Smooth muscle cell (in vitro differentiated cells): Measurements from ENCODE around the gene TRIM44. TPM values are rescaled to one million over a fixed set of nuclear protein-coding genes. Genes with fewer than 3 reads are reported as not detected.

ENCODE experiments used
- DNase-seq: peaks from one replicate; lab custom pipeline; 2025; ENCODE audit not compliant: unreplicated experiment; lab: John Stamatoyannopoulos, UW
- H2AFZ ChIP-seq: fragments of 200-600 bp; sonication (generic); 2 replicates; pipeline ENCODE4 v1.6.0; 2016; ENCODE audit warnings: antibody characterized with exemption, low read depth, mild to moderate bottlenecking
- H3F3A ChIP-seq: fragments of 200-600 bp; sonication (generic); 2 replicates; pipeline ENCODE4 v1.6.0; 2017; ENCODE audit warnings: antibody characterized with exemption, low read depth
- H3K27ac ChIP-seq: fragments of 200-600 bp; sonication (generic); 2 replicates; pipeline ENCODE4 v1.5.1; 2016; ENCODE audit warnings: low read depth, mild to moderate bottlenecking
- H3K27me3 ChIP-seq: fragments of 200-600 bp; sonication (generic); 2 replicates; pipeline ENCODE4 v1.6.1; 2016; ENCODE audit warnings: low read depth, mild to moderate bottlenecking
- H3K36me3 ChIP-seq: fragments of 200-600 bp; sonication (generic); 2 replicates; pipeline ENCODE4 v1.5.1; 2016; ENCODE audit warnings: low read depth
- H3K4me1 ChIP-seq: fragments of 200-600 bp; sonication (generic); 2 replicates; pipeline ENCODE4 v1.5.1; 2016; ENCODE audit warnings: low read depth
- H3K4me2 ChIP-seq: fragments of 200-600 bp; sonication (generic); 2 replicates; pipeline ENCODE4 v1.6.0; 2016; ENCODE audit warnings: mild to moderate bottlenecking
- H3K4me3 ChIP-seq: fragments of 200-600 bp; sonication (generic); 2 replicates; pipeline ENCODE4 v1.5.1; 2016; ENCODE audit warnings: mild to moderate bottlenecking
- H3K79me2 ChIP-seq: fragments of 200-600 bp; sonication (generic); 2 replicates; pipeline ENCODE4 v1.6.0; 2016; ENCODE audit warnings: low read depth, mild to moderate bottlenecking
- H3K9ac ChIP-seq: fragments of 200-600 bp; sonication (generic); 2 replicates; pipeline ENCODE4 v1.6.0; 2016; ENCODE audit warnings: low read depth
- H3K9me3 ChIP-seq: fragments of 200-600 bp; sonication (generic); replicated peaks from 2 replicates; pipeline ENCODE4 v1.5.1; 2016; ENCODE audit warnings: low read depth
- H4K20me1 ChIP-seq: fragments of 200-600 bp; sonication (generic); 2 replicates; pipeline ENCODE4 v1.6.0; 2016; ENCODE audit warnings: low read depth
- WGBS: methylation state at CpG from one replicate; pipeline ENCODE4 v1.1.7; 2016; ENCODE audit warnings: low lambda C conversion rate; 5-methylcytosine and 5-hydroxymethylcytosine counted together
- polyA plus RNA-seq: library from polyadenylated mRNA; unstranded; fragments of >200 nt; fragmentation: Nextera tagmentation; extraction: Ambion mirVana; gene quantifications from 2 replicates; pipeline ENCODE4 v1.2.1, GENCODE V29; 2016
- total RNA-seq: library from RNA; depleted of rRNA; stranded (reverse); fragments of >200 nt; gene quantifications from 2 replicates; pipeline ENCODE4 v1.2.3, GENCODE V29; 2014
- TF ChIP-seq, protein P1 (sequence below): fragments of 200-600 bp; sonication (generic); IDR thresholded peaks from 2 replicates; pipeline ENCODE4 v1.5.1; 2017; ENCODE audit warnings: borderline replicate concordance, mild to moderate bottlenecking, antibody characterized with exemption; ENCODE audit not compliant: insufficient read depth, poor library complexity, severe bottlenecking

TRIM44 gene
- total and polyA plus RNA-seq, 2 experiments from 2014 or later, result 20.9 to 32.9 TPM

DNA sequence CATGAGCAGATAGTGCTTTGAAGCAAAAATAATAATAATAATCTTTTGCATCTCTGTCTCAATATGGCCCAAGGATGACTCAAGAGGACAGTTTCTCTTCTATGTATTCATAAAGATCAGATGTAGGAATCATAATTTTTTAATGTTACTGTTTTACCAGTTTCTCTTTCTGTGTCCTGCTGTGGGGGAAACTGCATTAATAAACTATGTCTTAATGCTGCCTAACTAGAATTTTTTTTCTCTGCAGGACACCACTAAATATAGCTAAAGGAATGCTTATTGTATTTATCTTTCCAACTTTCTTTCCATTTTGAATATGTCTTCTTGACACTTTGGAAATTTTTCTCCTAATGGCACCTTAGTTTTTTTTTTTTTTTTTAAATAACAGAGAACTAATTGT lies 37.8 kb upstream of the TRIM44 start:
- TF ChIP-seq, protein P1, sequence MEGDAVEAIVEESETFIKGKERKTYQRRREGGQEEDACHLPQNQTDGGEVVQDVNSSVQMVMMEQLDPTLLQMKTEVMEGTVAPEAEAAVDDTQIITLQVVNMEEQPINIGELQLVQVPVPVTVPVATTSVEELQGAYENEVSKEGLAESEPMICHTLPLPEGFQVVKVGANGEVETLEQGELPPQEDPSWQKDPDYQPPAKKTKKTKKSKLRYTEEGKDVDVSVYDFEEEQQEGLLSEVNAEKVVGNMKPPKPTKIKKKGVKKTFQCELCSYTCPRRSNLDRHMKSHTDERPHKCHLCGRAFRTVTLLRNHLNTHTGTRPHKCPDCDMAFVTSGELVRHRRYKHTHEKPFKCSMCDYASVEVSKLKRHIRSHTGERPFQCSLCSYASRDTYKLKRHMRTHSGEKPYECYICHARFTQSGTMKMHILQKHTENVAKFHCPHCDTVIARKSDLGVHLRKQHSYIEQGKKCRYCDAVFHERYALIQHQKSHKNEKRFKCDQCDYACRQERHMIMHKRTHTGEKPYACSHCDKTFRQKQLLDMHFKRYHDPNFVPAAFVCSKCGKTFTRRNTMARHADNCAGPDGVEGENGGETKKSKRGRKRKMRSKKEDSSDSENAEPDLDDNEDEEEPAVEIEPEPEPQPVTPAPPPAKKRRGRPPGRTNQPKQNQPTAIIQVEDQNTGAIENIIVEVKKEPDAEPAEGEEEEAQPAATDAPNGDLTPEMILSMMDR, result no peak

DNA sequence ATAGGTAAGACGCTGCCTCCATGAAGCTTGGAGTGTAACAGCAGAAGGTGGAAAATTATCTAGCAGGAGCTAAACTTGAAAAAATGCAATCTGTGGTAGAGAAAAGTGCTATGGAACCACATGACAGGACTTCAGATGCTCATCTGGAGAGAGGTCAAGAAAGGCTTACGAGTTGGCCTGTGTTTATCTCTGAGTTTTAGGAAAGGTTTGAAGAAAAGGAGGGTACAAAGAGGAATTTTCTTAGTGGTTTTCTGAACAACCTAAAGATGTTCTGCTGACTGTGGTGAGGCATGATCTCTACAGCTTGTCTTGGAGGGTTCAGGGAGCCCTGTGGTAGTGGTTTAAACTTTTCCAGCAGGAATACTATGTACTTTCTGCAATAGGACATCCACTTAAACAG lies 36.1 kb upstream of the TRIM44 start:
- Histone ChIP-seq H3F3A (peaks cover 26% of the 10 kb centered on the region), H3K27ac (peak overlapping the region; percentile 89), H4K20me1 (peaks cover 3% of the 10 kb centered on the region), H3K9ac (no peak overlapping the region), H3K4me3 (no peak overlapping the region), H2AFZ (no peak overlapping the region), H3K27me3 (no peaks in the 10 kb centered on the region), H3K9me3 (no peaks in the 10 kb centered on the region), H3K4me2 (peak overlapping the region; percentile 45), H3K36me3 (no peaks in the 10 kb centered on the region), H3K79me2 (peaks cover under 1% of the 10 kb centered on the region), H3K4me1 (peaks cover 33% of the 10 kb centered on the region)
- TF ChIP-seq, protein P1, result no peak
- DNase-seq, result no peak
- 22% methylated on average over 2 of the region's 2 CpGs for WGBS

More for the DNA sequence above, 37.8 kb upstream of the TRIM44 start:
- no peaks in the 10 kb centered on the region for H3K9me3 ChIP-seq
- H3K4me2 ChIP-seq, result peak overlapping the region; percentile 49
- H3K79me2 ChIP-seq, result peaks cover 17% of the 10 kb centered on the region
- H3K4me3 ChIP-seq, result no peak overlapping the region
- DNase-seq, result no peak
- peaks cover 26% of the 10 kb centered on the region for H3F3A ChIP-seq
- H3K36me3 ChIP-seq, result no peaks in the 10 kb centered on the region
- no peak overlapping the region for H3K9ac ChIP-seq
- no peaks in the 10 kb centered on the region for H3K27me3 ChIP-seq
- no peak overlapping the region for H2AFZ ChIP-seq
- peak overlapping the region; percentile 93 for H3K27ac ChIP-seq
- H3K4me1 ChIP-seq, result peaks cover 45% of the 10 kb centered on the region
- H4K20me1 ChIP-seq, result peaks cover 3% of the 10 kb centered on the region

DNA sequence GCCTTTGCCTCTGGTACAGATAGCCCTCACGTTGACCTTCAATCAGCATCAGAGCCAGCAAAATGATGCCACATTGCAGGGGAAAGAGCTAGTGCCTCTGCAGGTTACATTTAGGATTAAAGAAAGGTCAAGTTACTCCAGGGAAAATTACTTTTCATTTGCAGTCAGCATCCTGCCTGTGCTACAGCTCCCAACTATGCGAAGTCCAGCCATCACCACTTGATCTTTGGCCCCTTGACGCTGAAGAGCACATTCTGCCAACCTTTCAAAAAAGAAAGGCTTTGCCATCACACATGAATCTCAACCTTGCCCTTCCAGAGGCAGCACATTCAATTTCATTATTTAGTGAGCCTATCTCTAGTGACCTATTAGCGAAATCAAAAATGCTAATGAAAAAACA lies 33.1 kb upstream of the TRIM44 start:
- DNase-seq, result no peak
- H3K27ac ChIP-seq, result peak overlapping the region; percentile 89
- TF ChIP-seq, protein P1, result no peak

DNA sequence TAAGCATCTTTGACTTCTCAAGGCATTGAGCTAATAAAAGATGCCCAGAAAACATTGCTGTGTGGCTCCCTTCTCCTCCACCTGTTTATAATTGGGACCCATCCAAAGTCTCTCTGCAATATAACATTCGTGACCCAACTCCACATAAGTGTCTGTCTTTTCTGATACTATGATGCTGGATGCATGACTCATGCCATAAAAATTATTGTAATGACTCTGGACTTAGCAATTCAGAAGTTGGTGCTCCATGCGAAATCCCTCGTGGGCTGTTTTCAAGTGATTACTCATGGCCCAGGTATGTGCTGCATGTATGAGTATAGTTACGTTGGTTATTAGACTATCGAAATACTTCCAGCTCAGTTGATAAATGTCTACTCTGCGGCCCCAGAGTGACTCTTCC lies 32.7 kb upstream of the TRIM44 start:
- H3K9me3 ChIP-seq, result no peaks in the 10 kb centered on the region
- WGBS, result 3% methylated on average over 6 of the region's 6 CpGs

More for the DNA sequence above, 33.1 kb upstream of the TRIM44 start:
- peak overlapping the region; percentile 44 for H3K4me2 ChIP-seq
- H3K36me3 ChIP-seq, result no peaks in the 10 kb centered on the region
- no peak overlapping the region for H2AFZ ChIP-seq
- no peaks in the 10 kb centered on the region for H3K27me3 ChIP-seq
- 89% methylated on average over 4 of the region's 4 CpGs for WGBS
- H3K4me1 ChIP-seq, result peaks cover 6% of the 10 kb centered on the region
- H3K9ac ChIP-seq, result no peak overlapping the region
- H3K79me2 ChIP-seq, result no peaks in the 10 kb centered on the region
- H3F3A ChIP-seq, result peaks cover 10% of the 10 kb centered on the region
- H3K4me3 ChIP-seq, result no peak overlapping the region
- peaks cover 3% of the 10 kb centered on the region for H4K20me1 ChIP-seq
- no peaks in the 10 kb centered on the region for H3K9me3 ChIP-seq

More for the DNA sequence above, 32.7 kb upstream of the TRIM44 start:
- H3F3A ChIP-seq, result peaks cover 10% of the 10 kb centered on the region
- no peak overlapping the region for H3K9ac ChIP-seq
- H2AFZ ChIP-seq, result no peak overlapping the region
- H4K20me1 ChIP-seq, result peaks cover 3% of the 10 kb centered on the region
- H3K79me2 ChIP-seq, result no peaks in the 10 kb centered on the region
- H3K4me1 ChIP-seq, result peaks cover 3% of the 10 kb centered on the region
- TF ChIP-seq, protein P1, result no peak
- H3K36me3 ChIP-seq, result no peaks in the 10 kb centered on the region
- no peak for DNase-seq
- H3K4me2 ChIP-seq, result peak overlapping the region; percentile 44
- no peaks in the 10 kb centered on the region for H3K27me3 ChIP-seq
- peak overlapping the region; percentile 89 for H3K27ac ChIP-seq
- no peak overlapping the region for H3K4me3 ChIP-seq
